Measurements from ENCODE around the gene IDUA. TPM values are rescaled to one million over a fixed set of nuclear protein-coding genes. Genes with fewer than 3 reads are reported as not detected.

The IDUA gene
- total and polyA plus RNA-seq, 2 of the 4 experiments (the other 2 are of a cell fraction), result 0.72 to 12.5 TPM

- Histone ChIP-seq H4K91ac (ENCODE audit: insufficient read depth, low read depth, low read length) (peak overlapping the region; percentile 62), H4K8ac (ENCODE audit: low read depth in 2 of 2, low read length in 2 of 2) (peak overlapping the region in 1 of 2 experiments; percentile 10; a peak in 2 of 4 replicates), H2BK5ac (ENCODE audit: low read depth, low read length, poor library complexity, severe bottlenecking) (peak overlapping the region; percentile 47), H3K36me3 (ENCODE audit: control insufficient read depth, insufficient read depth, low read length) (no peaks in the 10 kb centered on the region), H2AK9ac (replicated peaks; ENCODE audit: low read depth, low read length, poor library complexity) (peak overlapping the region; percentile 15), H4K5ac (ENCODE audit: low read depth, low read length) (no peak overlapping the region; the same call in 1 of the 2 replicates), H3K4me1 (ENCODE audit: control insufficient read depth, insufficient read depth, low read length) (peaks cover 47% of the 10 kb centered on the region), H2AFZ (replicated peaks; ENCODE audit: low read length, poor library complexity) (no peak overlapping the region), H2AK5ac (ENCODE audit: low read depth, low read length) (peak overlapping the region; percentile 97), H3K56ac (ENCODE audit: extremely low read depth, insufficient read depth, low read length) (no peak overlapping the region), H3K4me2 (ENCODE audit: low read depth, low read length) (no peak overlapping the region), H2BK20ac (ENCODE audit: low read depth, low read length) (no peak overlapping the region), H3K18ac (ENCODE audit: low read depth, low read length) (no peak overlapping the region; the same call in 1 of the 2 replicates), H3K9ac (ENCODE audit: low read depth, low read length) (no peak overlapping the region), H3K27me3 (ENCODE audit: control insufficient read depth, insufficient read depth, low read length) (no peaks in the 10 kb centered on the region), H3K9me3 (ENCODE audit: control insufficient read depth, insufficient read depth, low read length) (no peaks in the 10 kb centered on the region), H2BK15ac (ENCODE audit: low read depth, low read length) (peak overlapping the region; percentile 47; the same call in 1 of the 3 replicates), H3K14ac (replicated peaks; ENCODE audit: low read depth, low read length) (no peak overlapping the region; the same call in 1 of the 2 replicates), H3K23ac (ENCODE audit: low read depth, low read length) (no peak overlapping the region; the same call in 1 of the 2 replicates), H3K4me3 (ENCODE audit: insufficient read depth, low read depth, low read length) (no peak overlapping the region), H3K4ac (ENCODE audit: low read depth, low read length) (peak overlapping the region; percentile 77), H3K79me1 (ENCODE audit: low read depth in 1 of 2, low read length in 2 of 2) (no peaks in the 10 kb centered on the region; a peak in 1 of 4 replicates), H3K9me1 (ENCODE audit: insufficient read depth, low read length) (peaks cover 30% of the 10 kb centered on the region), H4K20me1 (ENCODE audit: insufficient read depth, low read length) (peaks cover 5% of the 10 kb centered on the region), H3K27ac (ENCODE audit: insufficient read depth, low read length) (no peak overlapping the region), H2BK120ac (ENCODE audit: low read depth, low read length) (peak overlapping the region; percentile 49)
- no TSS peak for BruUV-seq (replicated peaks)
- no peak for ATAC-seq (ENCODE audit: low read depth)
- DNase-seq, result no peak
- WGBS, 2 experiments (ENCODE audit: extremely low coverage in 2 of 2, insufficient read length in 1 of 2), result 98% methylated on average over 8 of the region's 17 CpGs; no CpG with 5 or more reads in 1 of the 2 experiments
- in situ Hi-C loops (cut with MboI; ENCODE audit: low sequenced_read_pairs) (no loop called here), intact Hi-C loops (cut with micrococcal nuclease) (no loop called here), dilution Hi-C loops (cut with HindIII; ENCODE audit: low sequenced_read_pairs, unreplicated experiment) (no loop called here)
- CTCF ChIA-PET, result no interaction called here
- TF ChIP-seq CHD1 (IDR thresholded peaks at IDR 0.05; ENCODE audit: low read depth, low read length), result no peak
- TF ChIP-seq MAFK (IDR thresholded peaks at IDR 0.05; ENCODE audit: low read depth, low read length), result no peak
- TF ChIP-seq BHLHE40 (IDR thresholded peaks at IDR 0.05; ENCODE audit: low read depth, low read length), result no peak
- TF ChIP-seq RCOR1 (IDR thresholded peaks at IDR 0.05; ENCODE audit: insufficient replicate concordance, low read length), result no peak
- TF ChIP-seq, protein P1, sequence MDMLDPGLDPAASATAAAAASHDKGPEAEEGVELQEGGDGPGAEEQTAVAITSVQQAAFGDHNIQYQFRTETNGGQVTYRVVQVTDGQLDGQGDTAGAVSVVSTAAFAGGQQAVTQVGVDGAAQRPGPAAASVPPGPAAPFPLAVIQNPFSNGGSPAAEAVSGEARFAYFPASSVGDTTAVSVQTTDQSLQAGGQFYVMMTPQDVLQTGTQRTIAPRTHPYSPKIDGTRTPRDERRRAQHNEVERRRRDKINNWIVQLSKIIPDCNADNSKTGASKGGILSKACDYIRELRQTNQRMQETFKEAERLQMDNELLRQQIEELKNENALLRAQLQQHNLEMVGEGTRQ (IDR thresholded peaks at IDR 0.05; ENCODE audit: low read depth, low read length), result no peak
- no peak for TF ChIP-seq RFX5 (IDR thresholded peaks at IDR 0.05; ENCODE audit: low read depth, low read length)
- TF ChIP-seq NFE2L2 (IDR thresholded peaks at IDR 0.05; ENCODE audit: low read depth, low read length), result no peak
- no peak for TF ChIP-seq MAZ (IDR thresholded peaks at IDR 0.05; ENCODE audit: borderline replicate concordance, low read depth, low read length)
- TF ChIP-seq, protein P2, sequence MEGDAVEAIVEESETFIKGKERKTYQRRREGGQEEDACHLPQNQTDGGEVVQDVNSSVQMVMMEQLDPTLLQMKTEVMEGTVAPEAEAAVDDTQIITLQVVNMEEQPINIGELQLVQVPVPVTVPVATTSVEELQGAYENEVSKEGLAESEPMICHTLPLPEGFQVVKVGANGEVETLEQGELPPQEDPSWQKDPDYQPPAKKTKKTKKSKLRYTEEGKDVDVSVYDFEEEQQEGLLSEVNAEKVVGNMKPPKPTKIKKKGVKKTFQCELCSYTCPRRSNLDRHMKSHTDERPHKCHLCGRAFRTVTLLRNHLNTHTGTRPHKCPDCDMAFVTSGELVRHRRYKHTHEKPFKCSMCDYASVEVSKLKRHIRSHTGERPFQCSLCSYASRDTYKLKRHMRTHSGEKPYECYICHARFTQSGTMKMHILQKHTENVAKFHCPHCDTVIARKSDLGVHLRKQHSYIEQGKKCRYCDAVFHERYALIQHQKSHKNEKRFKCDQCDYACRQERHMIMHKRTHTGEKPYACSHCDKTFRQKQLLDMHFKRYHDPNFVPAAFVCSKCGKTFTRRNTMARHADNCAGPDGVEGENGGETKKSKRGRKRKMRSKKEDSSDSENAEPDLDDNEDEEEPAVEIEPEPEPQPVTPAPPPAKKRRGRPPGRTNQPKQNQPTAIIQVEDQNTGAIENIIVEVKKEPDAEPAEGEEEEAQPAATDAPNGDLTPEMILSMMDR (conservative IDR thresholded peaks at IDR 0.05; ENCODE audit: low read depth, low read length), result no peak
- no peak for TF ChIP-seq FOS (IDR thresholded peaks at IDR 0.05; ENCODE audit: low read depth, low read length)
- no peak for TF ChIP-seq POLR2A (IDR thresholded peaks at IDR 0.05; ENCODE audit: low read depth, low read length)
- no peak for TF ChIP-seq MXI1 (IDR thresholded peaks at IDR 0.05; ENCODE audit: borderline replicate concordance, low read depth, low read length)
- TF ChIP-seq ELK1 (IDR thresholded peaks at IDR 0.05; ENCODE audit: borderline replicate concordance, low read depth, low read length), result no peak
- TF ChIP-seq CEBPB (IDR thresholded peaks at IDR 0.05; ENCODE audit: low read depth, low read length), result no peak
- POLR2A ChIA-PET (ENCODE audit: unreplicated experiment), result no interaction called here
These were observed 55.7 kb downstream of the IDUA start for GRCh38 chr4:1042352-1043055.
